IMR-90 (cell line): ENCODE measurements around the gene AFTPH.

Experiments
- CEBPB ChIP-seq: IDR thresholded peaks from 2 replicates; pipeline ENCODE4 v1.6.1; 2012; ENCODE audit warnings: low read depth, low read length, improper control_type of control experiment
- MAFK ChIP-seq: IDR thresholded peaks from 2 replicates; pipeline ENCODE4 v1.6.1; 2012; ENCODE audit warnings: low read depth, low read length, improper control_type of control experiment
- POLR2A ChIP-seq: IDR thresholded peaks from 2 replicates; pipeline ENCODE4 v1.6.1; 2012; ENCODE audit warnings: mild to moderate bottlenecking, low read depth, low read length
- RFX5 ChIP-seq: IDR thresholded peaks from 2 replicates; pipeline ENCODE4 v1.8.0; 2012; ENCODE audit warnings: low read depth, mild to moderate bottlenecking, low read length, moderate library complexity
- TF ChIP-seq, protein P1 (sequence below): conservative IDR thresholded peaks from 2 replicates; pipeline ENCODE4 v1.5.1; 2012; ENCODE audit warnings: mild to moderate bottlenecking, low read depth, low read length, improper control_type of control experiment
- TF ChIP-seq, protein P2 (sequence below): fragments of 150-350 bp; IDR thresholded peaks from 2 replicates; pipeline ENCODE4 v1.6.1; 2017; ENCODE audit warnings: mild to moderate bottlenecking, antibody characterized with exemption, low read length, low read depth

DNA sequence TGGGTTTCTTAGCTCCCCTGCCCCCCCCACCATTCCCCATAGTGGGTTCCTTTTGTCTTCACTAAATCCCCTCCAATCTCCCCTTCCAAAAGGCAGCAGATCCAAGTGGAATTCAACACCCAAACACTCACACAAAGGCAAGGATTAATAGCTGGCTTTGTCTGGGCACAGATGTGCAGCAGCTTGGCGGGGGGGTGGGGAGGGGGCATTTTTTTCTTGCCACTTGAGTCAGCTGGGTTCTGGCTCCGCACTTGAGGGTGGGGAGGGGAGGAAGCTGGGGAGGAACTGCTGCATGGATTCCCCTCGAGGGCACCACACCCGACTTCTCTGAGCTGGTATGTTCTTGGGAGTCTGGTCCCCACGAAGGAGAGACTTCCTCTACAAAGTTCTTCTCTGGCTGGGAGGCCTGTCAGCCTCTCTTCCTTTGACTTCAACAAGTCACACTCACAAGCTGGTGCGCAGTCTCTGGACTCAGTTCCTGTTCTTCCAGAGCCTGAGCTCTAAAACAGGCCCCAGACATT lies 93.6 kb downstream of the AFTPH start:
- TF ChIP-seq, protein P1, sequence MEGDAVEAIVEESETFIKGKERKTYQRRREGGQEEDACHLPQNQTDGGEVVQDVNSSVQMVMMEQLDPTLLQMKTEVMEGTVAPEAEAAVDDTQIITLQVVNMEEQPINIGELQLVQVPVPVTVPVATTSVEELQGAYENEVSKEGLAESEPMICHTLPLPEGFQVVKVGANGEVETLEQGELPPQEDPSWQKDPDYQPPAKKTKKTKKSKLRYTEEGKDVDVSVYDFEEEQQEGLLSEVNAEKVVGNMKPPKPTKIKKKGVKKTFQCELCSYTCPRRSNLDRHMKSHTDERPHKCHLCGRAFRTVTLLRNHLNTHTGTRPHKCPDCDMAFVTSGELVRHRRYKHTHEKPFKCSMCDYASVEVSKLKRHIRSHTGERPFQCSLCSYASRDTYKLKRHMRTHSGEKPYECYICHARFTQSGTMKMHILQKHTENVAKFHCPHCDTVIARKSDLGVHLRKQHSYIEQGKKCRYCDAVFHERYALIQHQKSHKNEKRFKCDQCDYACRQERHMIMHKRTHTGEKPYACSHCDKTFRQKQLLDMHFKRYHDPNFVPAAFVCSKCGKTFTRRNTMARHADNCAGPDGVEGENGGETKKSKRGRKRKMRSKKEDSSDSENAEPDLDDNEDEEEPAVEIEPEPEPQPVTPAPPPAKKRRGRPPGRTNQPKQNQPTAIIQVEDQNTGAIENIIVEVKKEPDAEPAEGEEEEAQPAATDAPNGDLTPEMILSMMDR = no peak
- TF ChIP-seq RFX5 (no peak), POLR2A (no peak), CEBPB (no peak), MAFK (no peak)
- TF ChIP-seq, protein P2, sequence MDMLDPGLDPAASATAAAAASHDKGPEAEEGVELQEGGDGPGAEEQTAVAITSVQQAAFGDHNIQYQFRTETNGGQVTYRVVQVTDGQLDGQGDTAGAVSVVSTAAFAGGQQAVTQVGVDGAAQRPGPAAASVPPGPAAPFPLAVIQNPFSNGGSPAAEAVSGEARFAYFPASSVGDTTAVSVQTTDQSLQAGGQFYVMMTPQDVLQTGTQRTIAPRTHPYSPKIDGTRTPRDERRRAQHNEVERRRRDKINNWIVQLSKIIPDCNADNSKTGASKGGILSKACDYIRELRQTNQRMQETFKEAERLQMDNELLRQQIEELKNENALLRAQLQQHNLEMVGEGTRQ = no peak
